ENCODE data around the gene TFAP2A.

Gene TFAP2A

GRCh38 chr6:10400330-10400729 lies 14.5 kb downstream of the TFAP2A start:
- H3K36me3 ChIP-seq (ENCODE audit: insufficient read depth, low read length) = no peaks in the 10 kb centered on the region
- H3F3A ChIP-seq (ENCODE audit: low read depth) = no peaks in the 10 kb centered on the region

GRCh38 chr6:10399451-10399850 lies 15.4 kb downstream of the TFAP2A start:
- no peak for TF ChIP-seq CTCF (conservative IDR thresholded peaks at IDR 0.05; ENCODE audit: low read length)
- TF ChIP-seq EZH2phosphoT487 (IDR thresholded peaks at IDR 0.05; ENCODE audit: borderline replicate concordance) = no peak
- H3K4me2 ChIP-seq (ENCODE audit: low read depth, low read length, poor library complexity, severe bottlenecking) = no peak overlapping the region
- no peaks in the 10 kb centered on the region for H4K20me1 ChIP-seq (ENCODE audit: insufficient read depth, low read length, poor library complexity, severe bottlenecking)
- H3K36me3 ChIP-seq (ENCODE audit: insufficient read depth, low read length) = no peaks in the 10 kb centered on the region
- 0 out of 2 replicates have a peak overlapping the region, but pooled peaks have one; percentile 45 for H2AFZ ChIP-seq (ENCODE audit: low read length)
- no peaks in the 10 kb centered on the region for H3F3A ChIP-seq (ENCODE audit: low read depth)
- H3K27me3 ChIP-seq (ENCODE audit: insufficient read depth, low read length, poor library complexity, severe bottlenecking) = no peaks in the 10 kb centered on the region
- H3K4me3 ChIP-seq (ENCODE audit: low read length, poor library complexity, severe bottlenecking) = no peak overlapping the region
- no peaks in the 10 kb centered on the region for H3K79me2 ChIP-seq (ENCODE audit: insufficient read depth, low read length)
- H3K9me3 ChIP-seq (ENCODE audit: insufficient read depth, low read depth, low read length) = no peaks in the 10 kb centered on the region
- H3K9ac ChIP-seq (ENCODE audit: low read depth, low read length, poor library complexity, severe bottlenecking) = no peak overlapping the region
- H3K4me1 ChIP-seq (ENCODE audit: insufficient read depth, low read length, poor library complexity, severe bottlenecking) = peaks cover 28% of the 10 kb centered on the region
- H3K9me2 ChIP-seq (replicated peaks; ENCODE audit: low read depth, low read length) = no peaks in the 10 kb centered on the region

More at GRCh38 chr6:10400330-10400729, 14.5 kb downstream of the TFAP2A start:
- Histone ChIP-seq H3K4me2 (ENCODE audit: low read depth, low read length, poor library complexity, severe bottlenecking) (peak overlapping the region; percentile 59), H3K9me2 (replicated peaks; ENCODE audit: low read depth, low read length) (no peaks in the 10 kb centered on the region), H3K27me3 (ENCODE audit: insufficient read depth, low read length, poor library complexity, severe bottlenecking) (no peaks in the 10 kb centered on the region), H3K9me3 (ENCODE audit: insufficient read depth, low read depth, low read length) (no peaks in the 10 kb centered on the region), H2AFZ (ENCODE audit: low read length) (no peak overlapping the region), H3K4me1 (ENCODE audit: insufficient read depth, low read length, poor library complexity, severe bottlenecking) (peaks cover 28% of the 10 kb centered on the region), H4K20me1 (ENCODE audit: insufficient read depth, low read length, poor library complexity, severe bottlenecking) (no peaks in the 10 kb centered on the region), H3K9ac (ENCODE audit: low read depth, low read length, poor library complexity, severe bottlenecking) (no peak overlapping the region), H3K79me2 (ENCODE audit: insufficient read depth, low read length) (no peaks in the 10 kb centered on the region), H3K4me3 (ENCODE audit: low read length, poor library complexity, severe bottlenecking) (peak overlapping the region; percentile 28)
- TF ChIP-seq CTCF (conservative IDR thresholded peaks at IDR 0.05; ENCODE audit: low read length) = no peak
- no peak for TF ChIP-seq EZH2phosphoT487 (IDR thresholded peaks at IDR 0.05; ENCODE audit: borderline replicate concordance)

GRCh38 chr6:10398446-10399218 lies 16.2 kb downstream of the TFAP2A start:
- Histone ChIP-seq H3K79me2 (ENCODE audit: insufficient read depth, low read length) (no peaks in the 10 kb centered on the region), H2AFZ (ENCODE audit: low read length) (no peak overlapping the region), H3K9ac (ENCODE audit: low read depth, low read length, poor library complexity, severe bottlenecking) (no peak overlapping the region), H3F3A (ENCODE audit: low read depth) (no peaks in the 10 kb centered on the region), H3K4me3 (ENCODE audit: low read length, poor library complexity, severe bottlenecking) (no peak overlapping the region), H3K4me2 (ENCODE audit: low read depth, low read length, poor library complexity, severe bottlenecking) (no peak overlapping the region), H3K9me3 (ENCODE audit: insufficient read depth, low read depth, low read length) (no peaks in the 10 kb centered on the region), H3K4me1 (ENCODE audit: insufficient read depth, low read length, poor library complexity, severe bottlenecking) (peaks cover 28% of the 10 kb centered on the region), H3K9me2 (replicated peaks; ENCODE audit: low read depth, low read length) (no peaks in the 10 kb centered on the region), H4K20me1 (ENCODE audit: insufficient read depth, low read length, poor library complexity, severe bottlenecking) (no peaks in the 10 kb centered on the region), H3K36me3 (ENCODE audit: insufficient read depth, low read length) (no peaks in the 10 kb centered on the region), H3K27me3 (ENCODE audit: insufficient read depth, low read length, poor library complexity, severe bottlenecking) (no peaks in the 10 kb centered on the region)
- TF ChIP-seq CTCF (conservative IDR thresholded peaks at IDR 0.05; ENCODE audit: low read length) = no peak
- TF ChIP-seq EZH2phosphoT487 (IDR thresholded peaks at IDR 0.05; ENCODE audit: borderline replicate concordance) = no peak

All from Loucy (cell line).